Keratinocyte (primary cell): ENCODE data around the gene CA12.

Experiments
- EZH2 ChIP-seq: IDR thresholded peaks from one replicate; pipeline ENCODE4 v1.6.1; 2012; ENCODE audit warnings: inconsistent platforms, mild to moderate bottlenecking, low read length, moderate library complexity
- TF ChIP-seq, protein P1 (sequence below), 3 experiments: IDR thresholded peaks in 1 of 3; conservative IDR thresholded peaks in 1 of 3; optimal IDR thresholded peaks in 1 of 3; 2 replicates in 2 of 3; 3 replicates in 1 of 3; pipeline versions ENCODE3 to v1.5.1; 2011; ENCODE audit warnings: low read length in 3 of 3, mild to moderate bottlenecking in 3 of 3, moderate library complexity in 2 of 3, control low read depth in 1 of 3, inconsistent platforms in 1 of 3; ENCODE audit not compliant: insufficient read depth in 2 of 3; ENCODE audit errors: extremely low read depth in 1 of 3

DNA sequence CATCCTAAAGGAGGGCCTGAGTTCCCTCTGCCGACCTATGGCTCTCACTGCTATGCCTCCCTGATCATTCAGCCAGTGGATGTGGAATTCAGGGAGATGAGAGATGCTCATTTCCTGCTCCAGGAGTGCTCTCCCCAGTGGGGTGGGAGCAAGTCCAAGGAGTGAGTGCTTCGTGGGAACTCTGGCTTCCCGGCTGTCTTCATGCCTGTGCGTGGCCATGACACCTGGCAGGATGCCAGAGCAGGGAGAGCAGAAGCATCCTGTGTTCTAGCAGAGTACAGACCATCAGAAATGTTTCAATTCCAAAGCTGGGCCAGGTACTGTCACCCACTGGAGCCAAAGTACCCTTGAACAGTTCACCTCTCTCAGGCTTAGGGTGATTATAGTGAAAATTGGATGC is 59.1 kb downstream of the CA12 start:
- TF ChIP-seq, protein P1, sequence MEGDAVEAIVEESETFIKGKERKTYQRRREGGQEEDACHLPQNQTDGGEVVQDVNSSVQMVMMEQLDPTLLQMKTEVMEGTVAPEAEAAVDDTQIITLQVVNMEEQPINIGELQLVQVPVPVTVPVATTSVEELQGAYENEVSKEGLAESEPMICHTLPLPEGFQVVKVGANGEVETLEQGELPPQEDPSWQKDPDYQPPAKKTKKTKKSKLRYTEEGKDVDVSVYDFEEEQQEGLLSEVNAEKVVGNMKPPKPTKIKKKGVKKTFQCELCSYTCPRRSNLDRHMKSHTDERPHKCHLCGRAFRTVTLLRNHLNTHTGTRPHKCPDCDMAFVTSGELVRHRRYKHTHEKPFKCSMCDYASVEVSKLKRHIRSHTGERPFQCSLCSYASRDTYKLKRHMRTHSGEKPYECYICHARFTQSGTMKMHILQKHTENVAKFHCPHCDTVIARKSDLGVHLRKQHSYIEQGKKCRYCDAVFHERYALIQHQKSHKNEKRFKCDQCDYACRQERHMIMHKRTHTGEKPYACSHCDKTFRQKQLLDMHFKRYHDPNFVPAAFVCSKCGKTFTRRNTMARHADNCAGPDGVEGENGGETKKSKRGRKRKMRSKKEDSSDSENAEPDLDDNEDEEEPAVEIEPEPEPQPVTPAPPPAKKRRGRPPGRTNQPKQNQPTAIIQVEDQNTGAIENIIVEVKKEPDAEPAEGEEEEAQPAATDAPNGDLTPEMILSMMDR (optimal IDR thresholded peaks at IDR 0.05 in 1 of 3, IDR thresholded peaks at IDR 0.05 in 1 of 3, conservative IDR thresholded peaks at IDR 0.05 in 1 of 3; ENCODE audit: extremely low read depth in 1 of 3, insufficient read depth in 2 of 3, low read length in 3 of 3) = no peak
- TF ChIP-seq EZH2 = no peak
